ENCODE data around the gene PKP3.
"Not testable (repeated sequence)": the region's sequence is repeated elsewhere in the genome, so short reads cannot be mapped to it uniquely, and the experiment has no call there.

PKP3 gene

GRCh38 chr11:412641-413119 lies 18.7 kb downstream of the PKP3 start:
- DNase-seq: no peak

DNA sequence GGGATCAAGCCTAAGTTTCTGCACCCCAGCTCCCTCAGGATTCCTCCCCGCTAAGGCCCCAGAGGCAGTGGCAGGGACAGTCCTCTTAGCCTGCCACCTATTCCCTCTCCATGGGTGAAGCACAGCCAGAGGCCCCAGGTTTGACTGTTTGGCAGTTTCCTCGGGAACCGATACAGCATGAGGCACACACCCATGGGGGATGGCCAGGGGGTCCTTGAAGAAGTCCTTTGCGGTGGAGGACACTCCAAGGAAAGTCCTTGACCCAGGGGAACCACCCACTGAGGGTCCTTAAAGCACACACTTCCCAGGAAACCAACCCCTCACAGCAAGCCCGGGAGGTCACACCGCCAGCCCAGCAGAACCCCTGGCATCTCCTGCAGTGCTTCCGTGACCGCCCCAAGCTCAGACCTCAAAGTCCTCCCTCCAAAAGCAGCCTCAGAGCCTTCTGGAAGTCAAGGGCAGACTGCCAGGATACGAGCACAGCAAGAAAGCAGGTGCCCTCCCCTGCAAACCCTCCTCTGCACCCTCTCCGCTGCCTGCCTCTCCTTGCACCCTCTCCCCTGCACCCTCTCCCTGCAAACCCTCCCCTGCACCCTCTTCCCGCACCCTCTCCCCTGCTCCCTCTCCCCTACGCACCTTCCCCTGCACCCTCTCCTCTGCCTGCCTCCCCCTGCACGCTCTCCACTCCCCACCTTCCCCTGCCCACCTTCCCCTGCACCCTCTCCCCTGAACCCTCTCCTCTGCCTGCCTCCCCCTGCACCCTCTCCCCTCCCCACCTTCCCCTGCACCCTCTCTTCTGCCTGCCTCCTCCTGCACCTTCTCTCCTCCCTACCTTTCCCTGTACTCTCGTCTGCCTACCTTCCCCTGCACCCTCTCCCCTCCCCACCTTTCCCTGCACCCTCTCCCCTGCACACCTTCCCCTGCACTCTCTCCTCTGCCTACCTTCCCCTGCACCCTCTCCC lies 19.4 kb downstream of the PKP3 start:
- DNase-seq: no peak

- no peak for DNase-seq
Observed at GRCh38 chr11:414318-414857, 20.4 kb downstream of the PKP3 start.

DNA sequence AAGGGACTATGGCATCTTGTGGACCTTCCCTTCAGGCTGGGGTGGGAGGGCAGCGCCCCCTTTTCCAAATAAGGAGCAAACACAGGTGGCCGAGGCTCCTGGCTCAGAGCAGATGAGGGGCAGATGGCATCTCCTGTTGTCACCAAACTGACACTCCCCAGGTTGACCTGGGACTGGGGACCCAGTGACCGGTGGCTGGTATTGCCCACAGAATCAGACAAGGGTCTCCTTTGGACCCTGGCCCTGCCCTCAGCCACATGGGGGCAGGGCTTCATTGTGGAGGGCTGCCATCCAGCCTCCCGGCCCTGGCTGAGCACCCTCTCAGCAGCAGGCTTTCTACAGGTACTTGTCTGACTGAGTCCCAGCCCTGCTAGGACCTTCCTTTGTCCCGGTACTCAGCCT lies 21.6 kb downstream of the PKP3 start:
- no peak for DNase-seq

DNA sequence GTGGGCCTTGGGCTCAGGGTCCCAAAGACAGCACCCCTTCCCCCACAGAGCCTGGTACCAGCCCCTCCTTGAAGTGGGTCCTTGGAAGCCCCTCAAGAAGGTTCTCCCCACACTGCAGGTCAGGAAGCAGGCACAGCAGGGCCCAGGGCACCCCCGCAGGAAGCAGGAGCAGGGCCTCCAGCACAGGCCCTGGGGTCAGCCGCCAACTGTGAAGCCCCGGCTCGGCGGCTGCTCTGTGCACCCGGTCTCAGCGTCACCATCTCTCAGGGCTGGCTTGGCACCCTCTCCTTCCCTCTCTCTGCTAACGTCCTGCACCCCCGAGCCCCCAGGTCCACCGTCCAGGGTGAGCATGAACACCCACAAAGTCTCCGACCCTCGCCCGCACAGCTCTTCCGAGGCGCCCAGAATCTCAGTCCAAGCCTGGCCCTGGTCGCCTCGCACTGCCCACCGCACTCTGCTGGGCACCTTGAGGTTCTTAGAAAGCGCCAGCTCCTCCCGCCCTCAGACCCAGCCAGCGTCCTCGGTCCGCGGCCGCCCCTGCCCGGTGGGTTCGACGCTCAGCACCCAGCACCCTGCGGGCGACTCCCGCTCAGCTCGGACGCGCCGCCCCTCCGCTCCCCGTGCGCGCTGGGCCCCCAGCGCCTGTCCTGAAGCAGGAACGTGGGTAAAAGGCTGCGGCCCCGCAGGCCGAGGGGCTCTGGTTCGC lies 22.2 kb downstream of the PKP3 start:
- DNase-seq: no peak

- peak; percentile 57 for DNase-seq
Observed at GRCh38 chr11:416757-417621, 23.0 kb downstream of the PKP3 start.

GRCh38 chr11:417652-418342 lies 23.8 kb downstream of the PKP3 start:
- no peak for DNase-seq

- DNase-seq: no peak
Observed at GRCh38 chr11:418343-419247, 24.6 kb downstream of the PKP3 start.

GRCh38 chr11:419248-420005 lies 25.4 kb downstream of the PKP3 start:
- DNase-seq: no peak

GRCh38 chr11:420054-420910 lies 26.3 kb downstream of the PKP3 start:
- DNase-seq: no peak

GRCh38 chr11:420911-421321 lies 26.9 kb downstream of the PKP3 start:
- DNase-seq: no peak

GRCh38 chr11:422249-422656 lies 28.2 kb downstream of the PKP3 start:
- DNase-seq: no peak

DNA sequence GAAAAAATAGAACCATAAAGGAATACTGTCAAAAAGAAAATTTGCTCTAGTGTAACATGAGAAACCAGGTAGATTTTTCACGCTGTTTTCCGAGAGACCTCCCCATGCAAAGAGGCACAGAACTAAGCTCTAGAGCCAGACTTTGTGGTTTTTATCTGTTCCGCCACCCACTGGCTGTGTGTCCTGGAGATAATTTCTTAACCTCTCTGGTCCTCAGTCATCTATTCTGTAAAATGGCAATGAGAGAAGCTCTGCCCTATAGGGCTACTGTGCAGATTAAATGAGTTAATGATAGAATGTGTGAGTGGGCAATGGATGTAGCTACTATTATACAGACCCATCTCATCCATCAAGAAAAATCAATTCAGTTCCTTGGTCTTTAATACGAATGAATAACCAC lies 30.2 kb downstream of the PKP3 start:
- no peak for DNase-seq

- not testable (repeated sequence) for DNase-seq
Observed at GRCh38 chr11:424766-425165, 30.8 kb downstream of the PKP3 start.

DNA sequence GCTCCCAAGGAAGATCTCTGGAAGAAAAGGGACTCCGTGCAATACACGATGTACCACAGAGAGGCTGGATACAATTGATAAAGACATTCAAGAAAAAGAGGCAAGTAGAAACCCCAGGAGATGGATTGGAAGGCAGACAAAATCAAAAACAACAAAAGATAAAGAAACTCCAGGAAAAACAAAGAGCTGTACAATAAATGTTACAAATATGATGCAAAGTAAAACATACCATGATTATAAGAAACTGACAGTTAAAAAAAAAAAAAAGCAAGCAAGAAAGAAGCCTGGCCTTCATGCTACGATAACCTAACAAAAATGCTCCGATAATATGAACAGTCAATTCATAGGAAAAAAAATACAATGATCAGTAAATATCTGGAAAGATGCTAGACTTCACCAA lies 31.3 kb downstream of the PKP3 start:
- DNase-seq: no peak

DNA sequence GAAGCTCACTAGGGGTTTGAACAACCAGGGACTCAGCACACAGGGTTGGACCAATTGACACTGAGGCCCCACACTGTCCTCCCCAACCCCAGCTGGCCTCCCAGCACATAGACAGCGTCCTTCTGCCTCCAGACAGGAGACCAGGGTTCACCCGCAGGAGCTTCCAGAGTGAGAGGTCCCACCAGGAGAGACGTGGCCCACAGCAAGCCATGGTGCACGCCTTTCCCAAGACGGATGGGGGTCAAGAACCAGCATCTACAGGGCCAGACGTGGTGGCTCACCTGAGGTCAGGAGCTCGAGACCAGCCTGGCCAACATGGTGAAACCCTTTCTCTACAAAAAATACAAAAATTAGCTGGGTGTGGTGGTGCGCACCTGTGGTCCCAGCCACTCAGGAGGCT lies 32.8 kb downstream of the PKP3 start:
- no peak for DNase-seq

GRCh38 chr11:428295-428694 lies 34.3 kb downstream of the PKP3 start:
- DNase-seq: no peak

DNA sequence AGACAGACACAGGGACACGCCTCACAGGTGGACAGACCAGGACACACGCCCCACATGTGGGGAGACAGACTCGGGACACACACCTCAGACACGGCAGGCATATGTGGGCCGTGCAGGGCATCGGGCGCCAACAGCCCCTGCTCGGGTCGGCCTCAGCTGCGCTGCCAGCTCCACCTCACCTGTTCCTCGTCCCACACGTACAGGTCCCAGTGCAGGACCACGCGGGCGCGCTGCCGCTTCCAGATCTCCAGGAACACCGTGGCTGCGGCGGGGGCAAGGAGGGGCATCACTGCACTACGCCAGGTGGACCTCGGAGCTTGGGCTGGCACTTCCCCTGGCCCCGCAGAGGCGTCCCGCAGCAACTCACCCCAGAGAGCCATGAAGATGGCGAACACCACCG lies 35.4 kb downstream of the PKP3 start:
- no peak for DNase-seq

DNA sequence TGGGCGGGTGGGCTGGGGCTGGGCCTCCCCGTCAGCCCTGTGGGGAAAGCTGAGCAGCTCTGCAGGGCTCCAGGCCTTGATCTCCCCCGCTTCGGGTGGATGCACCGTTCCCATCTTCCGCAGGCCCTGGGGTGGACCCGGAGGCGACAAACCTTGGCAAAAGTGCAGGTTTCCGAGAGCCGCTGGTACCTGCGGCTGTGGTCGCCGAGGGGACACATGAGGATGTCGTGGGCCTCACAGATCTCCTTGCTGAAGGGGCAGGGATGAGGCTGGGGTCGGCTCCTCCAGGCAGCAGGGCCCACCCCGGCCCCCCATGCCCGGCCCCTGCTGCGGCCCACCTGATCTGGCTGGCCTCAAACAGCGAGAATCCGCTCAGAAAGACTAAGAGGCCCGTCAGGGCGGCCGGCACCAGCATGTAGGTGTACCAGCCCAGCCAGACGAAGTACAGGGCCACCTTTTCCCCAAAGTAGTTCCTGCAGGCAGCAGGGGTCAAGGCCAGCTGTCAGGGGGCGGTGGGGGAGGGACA lies 36.0 kb downstream of the PKP3 start:
- DNase-seq: no peak
